ENCODE results near the gene ZNF26.
"Not testable (repeated sequence)": the region's sequence is repeated elsewhere in the genome, so short reads cannot be mapped to it uniquely, and the experiment has no call there.

ZNF26 gene

GRCh38 chr12:132952371-132953162 lies 33.6 kb upstream of the ZNF26 start:
- no peak for DNase-seq (ENCODE audit: low read depth, low spot score)
- TF ChIP-seq, protein P1, sequence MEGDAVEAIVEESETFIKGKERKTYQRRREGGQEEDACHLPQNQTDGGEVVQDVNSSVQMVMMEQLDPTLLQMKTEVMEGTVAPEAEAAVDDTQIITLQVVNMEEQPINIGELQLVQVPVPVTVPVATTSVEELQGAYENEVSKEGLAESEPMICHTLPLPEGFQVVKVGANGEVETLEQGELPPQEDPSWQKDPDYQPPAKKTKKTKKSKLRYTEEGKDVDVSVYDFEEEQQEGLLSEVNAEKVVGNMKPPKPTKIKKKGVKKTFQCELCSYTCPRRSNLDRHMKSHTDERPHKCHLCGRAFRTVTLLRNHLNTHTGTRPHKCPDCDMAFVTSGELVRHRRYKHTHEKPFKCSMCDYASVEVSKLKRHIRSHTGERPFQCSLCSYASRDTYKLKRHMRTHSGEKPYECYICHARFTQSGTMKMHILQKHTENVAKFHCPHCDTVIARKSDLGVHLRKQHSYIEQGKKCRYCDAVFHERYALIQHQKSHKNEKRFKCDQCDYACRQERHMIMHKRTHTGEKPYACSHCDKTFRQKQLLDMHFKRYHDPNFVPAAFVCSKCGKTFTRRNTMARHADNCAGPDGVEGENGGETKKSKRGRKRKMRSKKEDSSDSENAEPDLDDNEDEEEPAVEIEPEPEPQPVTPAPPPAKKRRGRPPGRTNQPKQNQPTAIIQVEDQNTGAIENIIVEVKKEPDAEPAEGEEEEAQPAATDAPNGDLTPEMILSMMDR (IDR thresholded peaks at IDR 0.05; ENCODE audit: low read depth, low read length) = no peak
- in situ Hi-C loops (cut with HindIII; ENCODE audit: low sequenced_read_pairs) = no loop called here
- H3K4me3 ChIP-seq (ENCODE audit: low read depth, low read length) = no peak overlapping the region

DNA sequence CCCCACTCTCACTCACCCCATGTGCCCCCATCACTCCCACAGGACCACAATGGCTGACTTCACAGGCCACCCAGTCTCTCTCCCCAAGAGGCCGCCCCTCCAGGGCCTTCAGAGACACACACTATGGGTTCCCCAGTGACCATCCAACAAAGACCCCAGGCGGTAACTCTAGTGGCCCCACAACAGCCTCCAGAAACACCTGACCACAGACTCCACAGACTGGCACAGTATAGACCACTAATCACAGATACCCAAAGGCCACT lies 33.1 kb upstream of the ZNF26 start:
- no peak for DNase-seq (ENCODE audit: low read depth, low spot score)
- TF ChIP-seq, protein P1 (IDR thresholded peaks at IDR 0.05; ENCODE audit: low read depth, low read length) = no peak
- no peak overlapping the region for H3K4me3 ChIP-seq (ENCODE audit: low read depth, low read length)
- in situ Hi-C loops (cut with HindIII; ENCODE audit: low sequenced_read_pairs) = no loop called here

DNA sequence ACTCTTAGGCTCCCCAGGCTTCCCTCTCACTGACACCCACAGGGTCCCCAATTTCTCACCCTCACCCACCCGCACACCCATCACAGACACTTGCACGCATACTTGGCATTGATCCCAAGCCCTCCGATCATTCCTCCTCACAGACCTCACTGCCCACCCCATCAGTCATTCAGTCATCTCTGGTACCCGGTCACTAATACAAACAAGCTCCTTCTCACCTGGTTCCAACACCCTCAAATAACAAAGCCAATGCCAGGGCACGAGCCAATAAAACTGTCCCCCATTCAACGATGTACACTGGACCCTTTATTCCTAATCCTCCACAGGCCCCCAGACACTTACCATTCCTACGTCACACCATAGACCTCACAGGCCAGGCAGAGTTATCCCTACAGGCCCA lies 32.4 kb upstream of the ZNF26 start:
- no peak overlapping the region for H3K4me3 ChIP-seq (ENCODE audit: low read depth, low read length)
- in situ Hi-C loops (cut with HindIII; ENCODE audit: low sequenced_read_pairs) = no loop called here
- TF ChIP-seq, protein P1 (IDR thresholded peaks at IDR 0.05; ENCODE audit: low read depth, low read length) = no peak
- DNase-seq (ENCODE audit: low read depth, low spot score) = no peak

DNA sequence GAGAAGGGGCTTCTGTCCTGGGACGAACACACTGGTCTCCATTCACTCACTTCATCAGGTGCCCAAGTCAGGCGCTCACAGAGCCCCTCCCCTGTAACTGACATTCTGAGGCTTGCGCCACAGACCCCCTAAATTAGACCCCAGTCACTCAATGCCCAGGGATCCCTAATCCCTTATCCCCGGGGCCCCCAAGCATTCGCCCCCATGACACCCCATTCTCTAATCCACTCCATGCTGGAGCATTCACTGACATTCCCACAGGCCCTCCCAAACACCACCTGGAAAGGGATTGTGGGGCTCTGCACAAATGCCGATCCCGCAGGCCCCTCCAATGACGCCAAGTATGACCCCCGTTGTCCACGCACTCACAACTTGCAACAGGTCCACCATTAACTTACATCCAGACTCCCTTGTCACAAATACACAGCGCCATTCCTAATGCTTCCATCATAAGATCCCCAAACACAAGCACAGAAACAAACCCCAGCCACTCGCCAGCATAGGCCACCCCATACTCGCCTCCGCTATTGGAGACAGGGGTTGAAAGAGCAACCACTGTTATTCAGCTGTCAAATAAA lies 31.6 kb upstream of the ZNF26 start:
- DNase-seq (ENCODE audit: low read depth, low spot score) = peak; percentile 4
- TF ChIP-seq, protein P1 (IDR thresholded peaks at IDR 0.05; ENCODE audit: low read depth, low read length) = no peak
- in situ Hi-C loops (cut with HindIII; ENCODE audit: low sequenced_read_pairs) = no loop called here
- H3K4me3 ChIP-seq (ENCODE audit: low read depth, low read length) = peak overlapping the region; percentile 90

DNA sequence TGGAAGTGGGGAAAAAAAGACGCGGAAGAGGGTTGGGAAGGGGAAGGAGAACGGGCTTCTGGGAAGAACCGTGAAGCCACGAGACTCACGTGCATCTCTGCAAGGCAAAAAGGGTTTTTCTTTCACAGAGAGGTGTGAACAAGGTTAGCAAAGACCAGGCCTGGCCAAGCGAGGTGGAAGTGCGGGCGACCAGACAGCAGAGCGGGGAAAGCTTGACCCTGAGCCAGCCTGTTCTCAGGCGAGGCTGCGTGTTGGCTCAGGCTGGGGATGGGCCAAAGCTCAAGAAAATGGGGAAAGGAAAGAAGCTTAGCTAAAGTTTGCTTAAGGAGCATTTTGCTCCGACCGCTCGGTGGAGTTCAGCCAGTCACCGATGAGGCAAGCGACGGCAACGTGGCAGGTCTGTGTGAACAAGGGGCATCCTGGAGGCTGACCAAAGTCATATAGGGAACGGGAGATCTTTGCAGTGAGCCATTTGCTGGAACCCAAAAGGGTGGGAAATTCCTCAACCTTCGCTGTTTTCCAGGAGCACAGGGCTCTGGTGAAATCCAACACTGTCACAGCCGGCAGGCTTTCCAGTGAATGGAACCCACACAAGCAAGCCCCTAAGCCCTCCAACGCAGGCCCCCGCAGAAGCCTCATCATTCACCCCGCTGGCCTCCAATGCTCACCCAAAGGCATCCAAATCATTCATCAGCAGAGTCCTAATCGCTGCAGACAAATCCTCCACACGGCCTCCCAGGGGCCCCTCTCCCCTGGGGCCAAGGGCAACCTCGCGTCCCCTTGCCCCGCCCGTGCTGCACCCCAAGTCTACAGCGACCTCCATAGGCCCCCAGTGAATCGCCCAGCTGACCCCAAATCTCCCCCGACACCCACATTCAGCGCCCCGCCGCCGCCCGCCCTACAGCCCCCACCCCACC lies 30.8 kb upstream of the ZNF26 start:
- peak overlapping the region; percentile 90 for H3K4me3 ChIP-seq (ENCODE audit: low read depth, low read length)
- TF ChIP-seq, protein P1 (IDR thresholded peaks at IDR 0.05; ENCODE audit: low read depth, low read length) = no peak
- DNase-seq (ENCODE audit: low read depth, low spot score) = peak; percentile 63
- in situ Hi-C loops (cut with HindIII; ENCODE audit: low sequenced_read_pairs) = no loop called here

- DNase-seq (ENCODE audit: low read depth, low spot score) = peak; percentile 92
- peak within 1 kb of the TSS; percentile 90 for H3K4me3 ChIP-seq (ENCODE audit: low read depth, low read length)
- TF ChIP-seq, protein P1 (IDR thresholded peaks at IDR 0.05; ENCODE audit: low read depth, low read length) = no peak
- in situ Hi-C loops (cut with HindIII; ENCODE audit: low sequenced_read_pairs) = no loop called here
Observed at GRCh38 chr12:132956011-132956788, 30.0 kb upstream of the ZNF26 start, which contains the start of gene ZNF605. Gene ZNF605, minus strand, starts transcription at chr12:132956306. Its CDS starts 10,671 bp downstream, at chr12:132945635.

GRCh38 chr12:132961790-132962189 lies 24.4 kb upstream of the ZNF26 start:
- DNase-seq (ENCODE audit: low read depth, low spot score); H3K4me3 ChIP-seq (ENCODE audit: low read depth, low read length); in situ Hi-C loops (cut with HindIII; ENCODE audit: low sequenced_read_pairs): not testable (repeated sequence)

Data from astrocyte of the spinal cord (primary cell).